ENCODE data around the gene TRUB1.

Gene TRUB1

DNA sequence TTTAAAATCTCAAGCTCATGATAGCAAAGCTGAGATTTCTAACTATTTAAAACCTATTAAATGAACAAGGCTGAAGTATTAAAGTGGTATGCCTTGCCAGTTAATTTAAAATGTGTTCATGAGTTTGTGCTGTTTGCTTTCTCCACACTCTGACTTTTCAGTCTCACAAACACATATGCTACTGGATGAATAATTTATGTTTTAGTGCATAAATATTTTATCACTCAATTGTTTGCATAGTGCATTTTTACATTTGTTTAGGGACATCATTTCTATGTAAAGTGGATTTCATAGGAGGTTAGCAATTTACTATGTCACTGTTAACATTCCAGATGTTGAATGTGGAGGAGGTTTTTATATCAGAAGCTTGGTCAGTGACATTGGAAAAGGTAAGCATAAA is 36.0 kb downstream of the TRUB1 start:
- no peak for TF ChIP-seq CTCF (IDR thresholded peaks at IDR 0.05; ENCODE audit: low read depth, low read length)

GRCh38 chr10:114974625-114975024 is 36.6 kb downstream of the TRUB1 start:
- H3K4me3 ChIP-seq (ENCODE audit: low read depth, low read length) = no peak overlapping the region
- no peak for TF ChIP-seq CTCF (IDR thresholded peaks at IDR 0.05; ENCODE audit: low read depth, low read length)

More for the DNA sequence above, 36.0 kb downstream of the TRUB1 start:
- H3K4me3 ChIP-seq (ENCODE audit: low read depth, low read length) = no peak overlapping the region

DNA sequence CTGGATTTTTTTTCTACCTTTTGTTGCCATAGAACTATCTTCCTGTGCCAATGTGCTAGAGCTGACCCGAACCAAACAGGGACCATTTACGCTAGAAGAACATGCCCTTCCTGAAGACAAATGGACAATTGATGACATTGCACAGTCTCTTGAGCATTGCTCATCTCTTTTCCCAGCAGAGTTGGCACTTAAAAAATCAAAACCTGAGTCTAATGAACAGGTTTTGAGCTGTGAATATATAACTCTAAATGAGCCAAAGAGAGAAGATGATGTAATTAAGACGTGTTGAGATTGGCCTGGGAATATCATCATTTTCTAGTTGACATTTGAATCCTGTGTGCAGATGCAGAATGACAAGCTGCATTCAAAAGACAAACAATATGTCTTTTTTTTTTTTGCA is 37.1 kb downstream of the TRUB1 start:
- no peak overlapping the region for H3K4me3 ChIP-seq (ENCODE audit: low read depth, low read length)
- no peak for TF ChIP-seq CTCF (IDR thresholded peaks at IDR 0.05; ENCODE audit: low read depth, low read length)

DNA sequence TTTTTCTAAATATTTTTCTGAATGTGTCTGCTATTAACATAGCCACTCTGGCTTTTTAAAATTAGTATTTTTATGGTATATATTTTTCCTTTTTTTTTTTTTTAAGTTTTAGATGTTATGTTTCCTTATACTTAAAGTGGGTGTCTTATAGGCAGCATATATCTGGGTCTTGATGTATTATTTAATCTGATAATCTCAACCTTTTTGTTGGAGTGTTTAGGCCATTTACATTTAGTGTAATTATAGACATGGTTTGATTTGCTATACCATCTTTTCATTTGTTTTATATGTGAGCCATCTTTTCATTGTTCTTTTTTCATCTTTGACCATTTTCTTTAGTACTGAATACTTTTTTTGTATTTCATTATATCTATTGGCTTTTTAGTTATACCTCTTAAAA is 45.0 kb downstream of the TRUB1 start:
- no peak for TF ChIP-seq CTCF (IDR thresholded peaks at IDR 0.05; ENCODE audit: low read depth, low read length)
- no peak overlapping the region for H3K4me3 ChIP-seq (ENCODE audit: low read depth, low read length)

DNA sequence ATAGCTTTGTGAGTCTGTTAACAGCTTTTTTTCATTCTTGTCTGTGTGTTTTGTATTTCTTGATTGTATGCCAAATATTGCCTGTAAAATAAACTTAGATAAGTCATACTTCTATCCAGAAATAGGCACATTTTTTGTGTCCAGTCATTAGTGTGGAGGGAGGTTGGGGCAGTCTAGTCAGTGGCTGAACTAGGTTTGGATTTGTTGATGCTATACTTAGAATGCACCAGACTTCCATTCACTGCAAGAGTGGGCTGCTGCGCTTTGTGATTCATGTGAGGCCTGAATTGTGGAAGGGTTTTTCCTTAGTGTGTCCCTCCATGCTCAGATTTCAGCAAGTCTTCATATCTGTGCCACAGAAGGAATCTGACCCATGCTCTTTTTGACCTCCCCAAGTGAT is 50.0 kb downstream of the TRUB1 start:
- TF ChIP-seq CTCF (IDR thresholded peaks at IDR 0.05; ENCODE audit: low read depth, low read length) = no peak
- no peak overlapping the region for H3K4me3 ChIP-seq (ENCODE audit: low read depth, low read length)

DNA sequence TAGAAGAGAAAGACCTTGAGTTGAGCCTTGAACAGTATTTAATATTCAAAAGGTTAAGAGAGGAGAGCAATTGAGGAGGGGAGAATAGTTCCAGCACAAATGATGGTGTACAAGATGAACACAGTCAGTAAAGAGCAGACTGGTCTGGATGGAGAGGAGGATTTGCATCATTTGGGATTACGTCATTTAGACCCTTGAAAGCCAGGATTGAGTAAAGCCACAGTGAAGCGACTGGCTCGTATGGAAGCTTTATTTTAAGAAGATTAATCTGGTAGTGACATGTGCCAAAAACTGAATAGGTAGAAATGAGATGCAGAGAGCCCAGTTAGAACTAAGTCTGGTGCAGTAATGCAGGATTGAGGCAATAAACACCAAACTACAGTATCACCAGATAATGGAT is 52.6 kb downstream of the TRUB1 start:
- no peak for TF ChIP-seq CTCF (IDR thresholded peaks at IDR 0.05; ENCODE audit: low read depth, low read length)
- H3K4me3 ChIP-seq (ENCODE audit: low read depth, low read length) = no peak overlapping the region

- H3K4me3 ChIP-seq (ENCODE audit: low read depth, low read length) = no peak overlapping the region
These were observed 53.0 kb downstream of the TRUB1 start for GRCh38 chr10:114990991-114991390.

More at GRCh38 chr10:114990991-114991390, 53.0 kb downstream of the TRUB1 start:
- TF ChIP-seq CTCF (IDR thresholded peaks at IDR 0.05; ENCODE audit: low read depth, low read length) = no peak
